Measurements from ENCODE around the gene PSPH.
A peak's percentile ranks its signal among the peaks of the same experiment; 100 is the strongest.
"Not testable (repeated sequence)": the region's sequence is repeated elsewhere in the genome, so short reads cannot be mapped to it uniquely, and the experiment has no call there.

PSPH gene

GRCh38 chr7:56063500-56063881, 12.2 kb upstream of the PSPH start:
- DNase-seq (ENCODE audit: low read depth in 1 of 2, low spot score in 1 of 2): no peak

DNA sequence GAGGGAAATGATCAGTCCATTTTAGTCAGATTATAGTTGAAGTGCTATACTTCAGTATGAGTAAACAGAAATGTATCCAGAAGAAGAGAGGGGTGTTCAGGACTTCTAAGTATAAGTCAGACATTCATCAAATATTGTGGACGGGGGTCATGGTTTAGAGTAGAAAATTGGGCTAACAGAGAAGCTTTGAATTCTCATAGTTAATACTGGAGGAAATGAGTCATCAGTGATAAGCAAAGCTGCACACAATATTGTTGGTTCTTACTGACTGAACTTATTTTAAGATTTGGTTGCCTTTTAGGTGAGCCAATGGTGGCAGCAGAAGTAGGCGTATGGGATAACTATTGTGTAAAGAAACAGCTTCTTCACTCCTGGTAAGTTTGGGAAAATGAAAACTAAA, 11.1 kb upstream of the PSPH start:
- no peak for DNase-seq (ENCODE audit: low read depth in 1 of 2, low spot score in 1 of 2)

GRCh38 chr7:56053993-56054392, 2.7 kb upstream of the PSPH start:
- no peak for DNase-seq (ENCODE audit: low read depth in 1 of 2, low spot score in 1 of 2)

- no peak for DNase-seq (ENCODE audit: low read depth in 1 of 2, low spot score in 1 of 2)
Measured at GRCh38 chr7:56053379-56053778, 2.1 kb upstream of the PSPH start.

DNA sequence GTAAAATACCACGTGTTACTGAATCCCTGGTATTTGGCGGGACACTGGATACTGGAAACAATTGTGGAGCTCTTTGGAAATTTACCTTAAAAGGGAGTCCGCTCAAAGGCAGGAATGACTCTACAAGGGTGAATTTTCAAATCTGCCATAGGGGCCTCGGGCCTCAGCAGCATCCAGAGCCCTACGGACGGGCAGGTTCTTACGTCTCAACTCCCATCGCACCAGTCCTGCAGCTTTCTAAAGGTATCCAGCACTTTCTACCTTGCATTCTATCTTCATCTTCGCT, 248 bp downstream of the PSPH start:
- DNase-seq (ENCODE audit: low read depth in 1 of 2, low spot score in 1 of 2): no peak

GRCh38 chr7:56048763-56049162, 2.5 kb downstream of the PSPH start:
- DNase-seq (ENCODE audit: low read depth in 1 of 2, low spot score in 1 of 2): not testable (repeated sequence)

- no peak for DNase-seq (ENCODE audit: low read depth in 1 of 2, low spot score in 1 of 2)
Measured at GRCh38 chr7:56048245-56048644, 3.0 kb downstream of the PSPH start.

- not testable (repeated sequence) for DNase-seq (ENCODE audit: low read depth in 1 of 2, low spot score in 1 of 2)
Measured at GRCh38 chr7:56047446-56048116, 3.7 kb downstream of the PSPH start.

DNA sequence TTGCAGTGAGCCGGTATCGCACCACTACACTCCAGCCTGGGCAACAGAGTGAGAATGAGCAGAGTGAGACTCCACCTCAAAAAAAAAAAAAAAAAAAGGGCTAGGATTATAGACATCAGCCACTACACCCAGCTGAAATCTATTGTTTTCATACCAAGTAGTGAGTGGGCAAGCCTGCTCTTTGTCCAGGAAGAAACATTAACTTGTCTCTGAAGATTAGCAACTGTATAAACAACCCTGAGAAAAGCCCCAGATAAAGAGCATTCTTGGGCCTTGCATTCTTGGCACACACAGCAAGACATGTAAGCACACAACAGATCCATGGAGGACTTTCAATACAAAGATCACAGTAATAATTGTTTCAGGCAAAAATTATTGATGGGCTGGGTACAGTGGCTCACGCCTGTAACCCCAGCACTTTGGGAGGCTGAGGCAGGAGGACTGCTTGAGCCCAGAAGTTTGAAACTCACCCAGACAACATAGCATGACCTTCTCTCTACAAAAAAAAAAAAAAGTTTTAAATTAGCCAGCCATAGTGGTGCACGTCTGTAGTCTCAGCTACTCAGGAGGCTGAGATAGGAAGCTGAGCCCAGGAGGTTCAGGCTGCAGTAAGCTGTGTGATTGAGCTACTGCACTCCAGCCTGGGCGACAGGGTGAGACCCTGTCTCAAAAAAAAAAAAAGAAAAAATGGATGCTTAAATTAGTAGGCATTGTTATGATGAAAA, 4.4 kb downstream of the PSPH start:
- no peak for DNase-seq (ENCODE audit: low read depth in 1 of 2, low spot score in 1 of 2)

GRCh38 chr7:56045758-56046157, 5.5 kb downstream of the PSPH start:
- not testable (repeated sequence) for DNase-seq (ENCODE audit: low read depth in 1 of 2, low spot score in 1 of 2)

- no peak for DNase-seq (ENCODE audit: low read depth in 1 of 2, low spot score in 1 of 2)
Measured at GRCh38 chr7:56040730-56041129, 10.5 kb downstream of the PSPH start.

GRCh38 chr7:56033671-56034432, 17.4 kb downstream of the PSPH start:
- DNase-seq (ENCODE audit: low read depth in 1 of 2, low spot score in 1 of 2): peak; percentile 39 to 62

DNA sequence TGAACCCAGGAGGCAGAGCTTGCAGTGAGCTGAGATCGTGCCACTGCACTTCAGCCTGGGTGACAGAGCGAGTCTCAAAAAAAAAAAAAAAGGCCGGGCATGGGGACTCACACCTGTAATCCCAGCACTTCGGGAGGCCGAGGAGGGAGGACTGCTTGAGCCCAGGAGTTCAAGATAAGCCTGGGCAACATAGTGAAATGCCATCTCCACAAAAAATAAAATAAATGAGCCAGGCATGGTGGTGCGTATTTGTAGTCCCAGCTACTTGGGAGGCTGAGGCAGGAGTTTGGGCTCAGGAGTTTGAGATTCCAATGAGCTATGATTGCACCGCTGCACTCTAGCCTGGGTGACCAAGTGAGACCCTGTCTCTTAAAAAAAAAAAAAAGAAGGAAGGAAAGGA, 18.7 kb downstream of the PSPH start:
- not testable (repeated sequence) for DNase-seq (ENCODE audit: low read depth in 1 of 2, low spot score in 1 of 2)

- DNase-seq (ENCODE audit: low read depth in 1 of 2, low spot score in 1 of 2): not testable (repeated sequence)
Measured at GRCh38 chr7:56031556-56031955, 19.7 kb downstream of the PSPH start.

GRCh38 chr7:56030340-56030739, 20.9 kb downstream of the PSPH start:
- DNase-seq (ENCODE audit: low read depth in 1 of 2, low spot score in 1 of 2): no peak

GRCh38 chr7:56028942-56029630, 22.2 kb downstream of the PSPH start:
- DNase-seq (ENCODE audit: low read depth in 1 of 2, low spot score in 1 of 2): no peak

- DNase-seq (ENCODE audit: low read depth in 1 of 2, low spot score in 1 of 2): no peak
Measured at GRCh38 chr7:56026538-56026937, 24.7 kb downstream of the PSPH start.

GRCh38 chr7:56023500-56023899, 27.7 kb downstream of the PSPH start:
- DNase-seq (ENCODE audit: low read depth in 1 of 2, low spot score in 1 of 2): no peak

DNA sequence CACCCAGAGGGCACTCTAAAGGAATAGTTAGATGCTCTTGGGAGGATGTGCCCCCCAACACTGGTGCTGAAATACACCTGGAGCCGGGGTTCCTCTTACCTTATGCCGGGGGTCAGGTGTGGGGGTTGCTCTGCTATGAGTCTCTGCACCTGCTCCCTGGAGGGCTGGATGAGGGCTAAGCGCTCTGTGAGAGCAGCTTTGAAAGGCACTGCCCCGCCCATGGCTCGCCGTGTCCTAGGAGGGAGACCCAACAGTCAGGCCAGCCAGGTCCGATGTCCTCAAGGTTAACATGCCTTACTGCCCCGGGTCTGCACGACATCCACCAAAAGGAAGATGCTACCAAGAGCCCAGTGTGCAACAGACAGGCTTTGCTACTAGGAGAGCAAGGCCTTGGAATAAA, 31.7 kb downstream of the PSPH start:
- no peak for DNase-seq (ENCODE audit: low read depth in 1 of 2, low spot score in 1 of 2)

DNA sequence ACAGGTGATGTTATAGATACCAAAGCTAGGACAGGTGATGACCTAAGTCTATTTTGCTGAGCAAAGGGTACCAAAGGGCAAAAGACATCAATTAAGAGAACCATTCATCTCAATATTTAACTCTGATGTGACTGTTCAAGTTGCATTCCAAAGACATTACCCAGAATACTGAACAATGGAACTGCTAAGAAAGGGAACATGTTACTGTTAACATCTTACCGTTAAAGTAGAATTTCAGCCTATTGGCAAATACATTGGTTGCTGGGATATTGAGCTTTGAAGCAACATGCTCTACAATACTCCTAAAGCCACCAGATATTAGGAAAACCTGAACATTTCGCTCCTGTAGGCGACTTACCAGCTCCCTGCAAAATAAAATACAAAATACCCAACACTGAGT, 34.2 kb downstream of the PSPH start:
- not testable (repeated sequence) for DNase-seq (ENCODE audit: low read depth in 1 of 2, low spot score in 1 of 2)

GRCh38 chr7:56009695-56010094, 41.5 kb downstream of the PSPH start:
- DNase-seq (ENCODE audit: low read depth in 1 of 2, low spot score in 1 of 2): no peak

- no peak for DNase-seq (ENCODE audit: low read depth in 1 of 2, low spot score in 1 of 2)
Measured at GRCh38 chr7:56007891-56008290, 43.4 kb downstream of the PSPH start.

All from stimulated activated CD4-positive, alpha-beta T cell treated with anti-CD3 and anti-CD28 coated beads, Interleukin-15, amount 100 ng/mL, for 1 hour (primary cell).